GM18498 (cell line): ENCODE data around the gene SMPX.

Source experiments
- ATAC-seq: cut with Tn5 transposase; IDR thresholded peaks from one replicate; pipeline ENCODE4 v1.9.1; 2021; ENCODE audit warnings: mild to moderate bottlenecking, moderate library complexity; ENCODE audit not compliant: unreplicated experiment

Gene SMPX

GRCh38 chrX:21744721-21745120 is 13.2 kb downstream of the SMPX start:
- ATAC-seq = no peak

GRCh38 chrX:21744060-21744459 is 13.9 kb downstream of the SMPX start:
- ATAC-seq = no peak

- ATAC-seq = no peak
Measured at GRCh38 chrX:21741869-21742701, 15.8 kb downstream of the SMPX start.

- ATAC-seq = no peak
Measured at GRCh38 chrX:21741364-21741763, 16.6 kb downstream of the SMPX start.

GRCh38 chrX:21740329-21741274 is 17.3 kb downstream of the SMPX start:
- ATAC-seq = no peak

- no peak for ATAC-seq
Measured at GRCh38 chrX:21738950-21739287, 19.0 kb downstream of the SMPX start.

GRCh38 chrX:21738210-21738949 is 19.5 kb downstream of the SMPX start:
- no peak for ATAC-seq

GRCh38 chrX:21735768-21736127 is 22.2 kb downstream of the SMPX start:
- ATAC-seq = no peak

- no peak for ATAC-seq
Measured at GRCh38 chrX:21735038-21735767, 22.7 kb downstream of the SMPX start.

- ATAC-seq = no peak
Measured at GRCh38 chrX:21734175-21734574, 23.7 kb downstream of the SMPX start.

- no peak for ATAC-seq
Measured at GRCh38 chrX:21733705-21734104, 24.2 kb downstream of the SMPX start.

GRCh38 chrX:21730026-21730425 is 27.9 kb downstream of the SMPX start:
- no peak for ATAC-seq

- ATAC-seq = no peak
Measured at GRCh38 chrX:21728276-21728968, 29.5 kb downstream of the SMPX start.

- ATAC-seq = no peak
Measured at GRCh38 chrX:21725916-21726315, 32.0 kb downstream of the SMPX start.

- no peak for ATAC-seq
Measured at GRCh38 chrX:21725496-21725895, 32.4 kb downstream of the SMPX start.

- no peak for ATAC-seq
Measured at GRCh38 chrX:21723814-21724213, 34.1 kb downstream of the SMPX start.

- ATAC-seq = no peak
Measured at GRCh38 chrX:21723084-21723483, 34.8 kb downstream of the SMPX start.

- no peak for ATAC-seq
Measured at GRCh38 chrX:21721195-21721594, 36.7 kb downstream of the SMPX start.

- no peak for ATAC-seq
Measured at GRCh38 chrX:21718575-21718974, 39.3 kb downstream of the SMPX start.

GRCh38 chrX:21717802-21718201 is 40.1 kb downstream of the SMPX start:
- no peak for ATAC-seq
